Panc1 (cell line): ENCODE results near the gene NDRG3.

Source experiments
- POLR2AphosphoS5 ChIP-seq: IDR thresholded peaks from 2 replicates; pipeline ENCODE4 v1.6.1; 2012; ENCODE audit warnings: mild to moderate bottlenecking, low read depth, low read length, moderate library complexity
- TCF7L2 ChIP-seq: IDR thresholded peaks from 2 replicates; pipeline ENCODE4 v1.6.1; 2011; ENCODE audit warnings: mild to moderate bottlenecking, low read depth, low read length, inconsistent platforms
- TF ChIP-seq, protein P1 (sequence below): fragments of 450-650 bp; IDR thresholded peaks from 2 replicates; pipeline ENCODE4 v1.5.1; 2017; ENCODE audit warnings: mild to moderate bottlenecking

- TF ChIP-seq, protein P1, sequence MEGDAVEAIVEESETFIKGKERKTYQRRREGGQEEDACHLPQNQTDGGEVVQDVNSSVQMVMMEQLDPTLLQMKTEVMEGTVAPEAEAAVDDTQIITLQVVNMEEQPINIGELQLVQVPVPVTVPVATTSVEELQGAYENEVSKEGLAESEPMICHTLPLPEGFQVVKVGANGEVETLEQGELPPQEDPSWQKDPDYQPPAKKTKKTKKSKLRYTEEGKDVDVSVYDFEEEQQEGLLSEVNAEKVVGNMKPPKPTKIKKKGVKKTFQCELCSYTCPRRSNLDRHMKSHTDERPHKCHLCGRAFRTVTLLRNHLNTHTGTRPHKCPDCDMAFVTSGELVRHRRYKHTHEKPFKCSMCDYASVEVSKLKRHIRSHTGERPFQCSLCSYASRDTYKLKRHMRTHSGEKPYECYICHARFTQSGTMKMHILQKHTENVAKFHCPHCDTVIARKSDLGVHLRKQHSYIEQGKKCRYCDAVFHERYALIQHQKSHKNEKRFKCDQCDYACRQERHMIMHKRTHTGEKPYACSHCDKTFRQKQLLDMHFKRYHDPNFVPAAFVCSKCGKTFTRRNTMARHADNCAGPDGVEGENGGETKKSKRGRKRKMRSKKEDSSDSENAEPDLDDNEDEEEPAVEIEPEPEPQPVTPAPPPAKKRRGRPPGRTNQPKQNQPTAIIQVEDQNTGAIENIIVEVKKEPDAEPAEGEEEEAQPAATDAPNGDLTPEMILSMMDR, result no peak
- no peak for TF ChIP-seq POLR2AphosphoS5
- no peak for TF ChIP-seq TCF7L2
Measured at GRCh38 chr20:36779656-36780025, 33.8 kb upstream of the NDRG3 start.
